OCI-LY1 (cell line): ENCODE measurements around the gene MYF6.

Source experiments
- CTCF ChIP-seq: fragments of 200-600 bp; sonication (generic), shearing (Covaris generic); IDR thresholded peaks from 2 replicates; pipeline ENCODE4 v1.5.1; 2017; ENCODE audit warnings: mild to moderate bottlenecking, antibody characterized with exemption, low read length, moderate library complexity, mixed read lengths
- EZH2 ChIP-seq: fragments of 200-600 bp; sonication (generic), shearing (Covaris generic); IDR thresholded peaks from 2 replicates; pipeline ENCODE4 v1.8.0; 2017; ENCODE audit warnings: borderline replicate concordance, mixed run types, mild to moderate bottlenecking, antibody characterized with exemption, low read length, moderate library complexity, mixed read lengths

- no peak for TF ChIP-seq CTCF
- TF ChIP-seq EZH2 = no peak
Measured at GRCh38 chr12:80711866-80712265, 4.4 kb downstream of the MYF6 start.
